ENCODE data around the gene GTPBP6.
"Not testable (repeated sequence)": the region's sequence is repeated elsewhere in the genome, so short reads cannot be mapped to it uniquely, and the experiment has no call there.

The GTPBP6 gene

GRCh38 chrX:334331-334891 is 15.8 kb upstream of the GTPBP6 start:
- DNase-seq, result no peak

- DNase-seq, result no peak
Observed at GRCh38 chrX:333611-334311, 15.2 kb upstream of the GTPBP6 start.

- no peak for DNase-seq
Observed at GRCh38 chrX:332916-333610, 14.5 kb upstream of the GTPBP6 start.

- no peak for DNase-seq
Observed at GRCh38 chrX:332496-332860, 13.9 kb upstream of the GTPBP6 start.

GRCh38 chrX:331825-332495 is 13.4 kb upstream of the GTPBP6 start:
- DNase-seq, result no peak

- DNase-seq, result no peak
Observed at GRCh38 chrX:331151-331824, 12.7 kb upstream of the GTPBP6 start.

- no peak for DNase-seq
Observed at GRCh38 chrX:330726-331150, 12.1 kb upstream of the GTPBP6 start.

- DNase-seq, result not testable (repeated sequence)
Observed at GRCh38 chrX:330141-330725, 11.6 kb upstream of the GTPBP6 start.

GRCh38 chrX:329291-329910 is 10.8 kb upstream of the GTPBP6 start:
- no peak for DNase-seq

- DNase-seq, result no peak
Observed at GRCh38 chrX:327660-328126, 9.1 kb upstream of the GTPBP6 start.

GRCh38 chrX:324664-325063 is 6.1 kb upstream of the GTPBP6 start:
- DNase-seq, result not testable (repeated sequence)

GRCh38 chrX:323721-324628 is 5.4 kb upstream of the GTPBP6 start:
- DNase-seq, result no peak

GRCh38 chrX:320126-320783 is 1.7 kb upstream of the GTPBP6 start:
- DNase-seq, result no peak

GRCh38 chrX:319579-320125 is 1.1 kb upstream of the GTPBP6 start:
- DNase-seq, result no peak

GRCh38 chrX:318068-318738 is 393 bp downstream of the GTPBP6 start:
- DNase-seq, result no peak

- DNase-seq, result no peak
Observed at GRCh38 chrX:317424-318067, 1.1 kb downstream of the GTPBP6 start.

GRCh38 chrX:316351-317325 is 2.0 kb downstream of the GTPBP6 start:
- DNase-seq, result no peak

All from NCI-H446 treated with DMSO at 0.1 percent for 48 hours (cell line).